Stomach smooth muscle (tissue), 2 donors: ENCODE data around the gene MESD.

Source experiments
- H3K27ac ChIP-seq: one replicate; pipeline ENCODE4 v1.7.0; 2013; ENCODE audit warnings: mild to moderate bottlenecking, low read length, inconsistent platforms
- H3K27me3 ChIP-seq, 2 donors: one replicate each; pipeline ENCODE4 v1.7.0; 2013; ENCODE audit warnings: low read length in 2 of 2; ENCODE audit not compliant: insufficient read depth in 2 of 2, control insufficient read depth in 1 of 2
- H3K36me3 ChIP-seq, 2 donors: one replicate each; pipeline ENCODE4 v1.7.0; 2013; ENCODE audit warnings: low read length in 2 of 2; ENCODE audit not compliant: control insufficient read depth in 2 of 2, insufficient read depth in 2 of 2
- H3K4me1 ChIP-seq: one replicate; pipeline ENCODE4 v1.7.0; 2013; ENCODE audit warnings: low read length; ENCODE audit not compliant: control insufficient read depth, insufficient read depth
- H3K4me3 ChIP-seq, 2 donors: one replicate each; pipeline ENCODE4 v1.7.0; 2013; ENCODE audit warnings: low read length in 2 of 2
- H3K9ac ChIP-seq, 2 donors: one replicate each; pipeline ENCODE4 v1.7.0; 2013; ENCODE audit warnings: low read length in 2 of 2, mild to moderate bottlenecking in 1 of 2
- H3K9me3 ChIP-seq, 2 donors: one replicate each; pipeline ENCODE4 v1.7.0; 2013; ENCODE audit warnings: low read length in 2 of 2; ENCODE audit not compliant: control insufficient read depth in 2 of 2
- donor health status: healthy.
- donor health status: Pancreatic carcinoma.

Gene MESD

GRCh38 chr15:80990955-80991354 is 1.3 kb upstream of the MESD start:
- Histone ChIP-seq H3K27me3 (no peaks in the 10 kb centered on the region), H3K27ac (peak overlapping the region; percentile 2), H3K9me3 (no peaks in the 10 kb centered on the region), H3K4me3 (no peak overlapping the region), H3K36me3 (no peaks in the 10 kb centered on the region), H3K4me1 (peaks cover 19% of the 10 kb centered on the region), H3K9ac (peak overlapping the region in 1 of 2 donors; percentile 61)

- peak overlapping the region; percentile 86 to 98 for H3K4me3 ChIP-seq
- H3K9me3 ChIP-seq = no peaks in the 10 kb centered on the region
- no peaks in the 10 kb centered on the region for H3K27me3 ChIP-seq
- H3K27ac ChIP-seq = peak overlapping the region; percentile 85
- H3K9ac ChIP-seq = peak overlapping the region; percentile 81 to 89
- H3K36me3 ChIP-seq = no peaks in the 10 kb centered on the region
- H3K4me1 ChIP-seq = peaks cover 19% of the 10 kb centered on the region
Measured at GRCh38 chr15:80989081-80989517, 520 bp downstream of the MESD start.

GRCh38 chr15:80988148-80988796 is 1.3 kb downstream of the MESD start:
- Histone ChIP-seq H3K27me3 (no peaks in the 10 kb centered on the region), H3K36me3 (no peaks in the 10 kb centered on the region), H3K4me1 (peaks cover 19% of the 10 kb centered on the region), H3K9ac (peak overlapping the region in 1 of 2 donors; percentile 81), H3K4me3 (peak overlapping the region; percentile 86 to 98), H3K9me3 (no peaks in the 10 kb centered on the region), H3K27ac (no peak overlapping the region)

GRCh38 chr15:80986487-80986886 is 3.1 kb downstream of the MESD start:
- no peak overlapping the region for H3K27ac ChIP-seq
- H3K9ac ChIP-seq = no peak overlapping the region
- H3K9me3 ChIP-seq = no peaks in the 10 kb centered on the region
- peaks cover 19% of the 10 kb centered on the region for H3K4me1 ChIP-seq
- peaks cover 0 to 2% of the 10 kb centered on the region in 2 donors for H3K36me3 ChIP-seq
- H3K4me3 ChIP-seq = no peak overlapping the region
- no peaks in the 10 kb centered on the region for H3K27me3 ChIP-seq

- no peak overlapping the region for H3K9ac ChIP-seq
- H3K9me3 ChIP-seq = no peaks in the 10 kb centered on the region
- no peaks in the 10 kb centered on the region for H3K27me3 ChIP-seq
- H3K4me3 ChIP-seq = no peak overlapping the region
- H3K27ac ChIP-seq = no peak overlapping the region
- peaks cover 0 to 2% of the 10 kb centered on the region in 2 donors for H3K36me3 ChIP-seq
- H3K4me1 ChIP-seq = peaks cover 19% of the 10 kb centered on the region
Measured at GRCh38 chr15:80985981-80986380, 3.6 kb downstream of the MESD start.

- peaks cover 5% of the 10 kb centered on the region in 2 donors for H3K36me3 ChIP-seq
- no peak overlapping the region for H3K27ac ChIP-seq
Measured at GRCh38 chr15:80984856-80985255, 4.8 kb downstream of the MESD start.

GRCh38 chr15:80982839-80983238 is 6.8 kb downstream of the MESD start:
- H3K27ac ChIP-seq = no peak overlapping the region
- H3K9me3 ChIP-seq = no peaks in the 10 kb centered on the region
- peaks cover 16 to 22% of the 10 kb centered on the region in 2 donors for H3K36me3 ChIP-seq
- no peaks in the 10 kb centered on the region for H3K27me3 ChIP-seq
- no peak overlapping the region for H3K4me3 ChIP-seq
- H3K4me1 ChIP-seq = peaks cover 6% of the 10 kb centered on the region
- no peak overlapping the region for H3K9ac ChIP-seq

More at GRCh38 chr15:80984856-80985255, 4.8 kb downstream of the MESD start:
- H3K9ac ChIP-seq = no peak overlapping the region
- H3K9me3 ChIP-seq = no peaks in the 10 kb centered on the region
- peaks cover 19% of the 10 kb centered on the region for H3K4me1 ChIP-seq
- no peaks in the 10 kb centered on the region for H3K27me3 ChIP-seq
- no peak overlapping the region for H3K4me3 ChIP-seq

- Histone ChIP-seq H3K36me3 (peaks cover 18 to 22% of the 10 kb centered on the region in 2 donors), H3K4me3 (no peak overlapping the region), H3K9ac (no peak overlapping the region), H3K27me3 (no peaks in the 10 kb centered on the region), H3K9me3 (no peaks in the 10 kb centered on the region), H3K4me1 (peaks cover 10% of the 10 kb centered on the region), H3K27ac (no peak overlapping the region)
Measured at GRCh38 chr15:80982205-80982604, 7.4 kb downstream of the MESD start.

- no peaks in the 10 kb centered on the region for H3K9me3 ChIP-seq
- peaks cover 22% of the 10 kb centered on the region in 2 donors for H3K36me3 ChIP-seq
- H3K27ac ChIP-seq = no peak overlapping the region
Measured at GRCh38 chr15:80979538-80980200, 9.9 kb downstream of the MESD start.

GRCh38 chr15:80978685-80979329 is 10.8 kb downstream of the MESD start:
- Histone ChIP-seq H3K9me3 (no peaks in the 10 kb centered on the region), H3K4me3 (no peak overlapping the region), H3K9ac (no peak overlapping the region), H3K4me1 (peaks cover 5% of the 10 kb centered on the region), H3K27me3 (no peaks in the 10 kb centered on the region), H3K36me3 (peaks cover 22% of the 10 kb centered on the region in 2 donors), H3K27ac (no peak overlapping the region)

More at GRCh38 chr15:80979538-80980200, 9.9 kb downstream of the MESD start:
- no peaks in the 10 kb centered on the region for H3K27me3 ChIP-seq
- peaks cover 5% of the 10 kb centered on the region for H3K4me1 ChIP-seq
- no peak overlapping the region for H3K4me3 ChIP-seq
- no peak overlapping the region for H3K9ac ChIP-seq
